IMR-90 (cell line): ENCODE results near the gene ARMC6. TPM values are rescaled to one million over a fixed set of nuclear protein-coding genes. Genes with fewer than 3 reads are reported as not detected.

Experiments
- ATAC-seq: fragments of 200-7000 bp; cut with Tn5 transposase; 2 replicates; pipeline ENCODE4 v1.9.1; 2020; ENCODE audit warnings: low read depth, mild to moderate bottlenecking, moderate library complexity
- BruUV-seq: library from RNA; stranded (reverse); fragments of 400-500 nt; replicated peaks from 2 replicates; lab custom pipeline; 2021; lab: Mats Ljungman, UMichigan
- CTCF ChIA-PET: fragments of 300-600 bp; formaldehyde crosslinking; extraction: SDS; loops from one replicate; lab custom pipeline; 2021; ENCODE audit warnings: antibody characterized with exemption; lab: Yijun Ruan, JAX
- POLR2A ChIA-PET: fragments of 300-600 bp; sonication (Branson Sonifier 250); formaldehyde crosslinking; loops from one replicate; lab custom pipeline; 2022; ENCODE audit warnings: antibody characterized with exemption; ENCODE audit not compliant: unreplicated experiment; lab: Charles Lee
- DNase-seq: peaks from one replicate; pipeline ENCODE4 v3.0.0; 2013
- H2AFZ ChIP-seq: replicated peaks from 2 replicates; pipeline ENCODE3; 2013; ENCODE audit warnings: low read length, mild to moderate bottlenecking; ENCODE audit not compliant: poor library complexity
- H2AK5ac ChIP-seq: 2 replicates; pipeline ENCODE4 v1.6.1; 2013; ENCODE audit warnings: low read depth, low read length, inconsistent platforms
- H2AK9ac ChIP-seq: replicated peaks from 2 replicates; pipeline ENCODE3; 2013; ENCODE audit warnings: mild to moderate bottlenecking, low read depth, low read length, moderate library complexity; ENCODE audit not compliant: poor library complexity
- H2BK120ac ChIP-seq: 2 replicates; pipeline ENCODE4 v1.6.1; 2013; ENCODE audit warnings: low read depth, low read length, inconsistent platforms
- H2BK15ac ChIP-seq: 3 replicates; pipeline ENCODE4 v1.6.1; 2013; ENCODE audit warnings: low read depth, low read length, inconsistent platforms
- H2BK20ac ChIP-seq: 2 replicates; pipeline ENCODE4 v1.6.1; 2013; ENCODE audit warnings: low read depth, mild to moderate bottlenecking, inconsistent platforms, low read length, moderate library complexity
- H2BK5ac ChIP-seq: 2 replicates; pipeline ENCODE4 v1.6.1; 2013; ENCODE audit warnings: mild to moderate bottlenecking, low read depth, low read length, inconsistent platforms; ENCODE audit not compliant: poor library complexity, severe bottlenecking
- H3K14ac ChIP-seq: replicated peaks from 2 replicates; pipeline ENCODE4 v1.6.1; 2013; ENCODE audit warnings: low read depth, low read length, inconsistent platforms
- H3K18ac ChIP-seq: 2 replicates; pipeline ENCODE4 v1.6.1; 2013; ENCODE audit warnings: low read depth, low read length, control low read depth
- H3K23ac ChIP-seq: 2 replicates; pipeline ENCODE4 v1.6.1; 2013; ENCODE audit warnings: low read depth, low read length, inconsistent platforms
- H3K27ac ChIP-seq: 2 replicates; pipeline ENCODE4 v1.5.1; 2013; ENCODE audit warnings: mild to moderate bottlenecking, control low read depth, low read length; ENCODE audit not compliant: insufficient read depth
- H3K27me3 ChIP-seq: 2 replicates; pipeline ENCODE4 v1.6.1; 2013; ENCODE audit warnings: low read length; ENCODE audit not compliant: control insufficient read depth, insufficient read depth
- H3K36me3 ChIP-seq: 2 replicates; pipeline ENCODE4 v1.6.1; 2013; ENCODE audit warnings: low read length, mixed read lengths; ENCODE audit not compliant: control insufficient read depth, insufficient read depth
- H3K4ac ChIP-seq: 2 replicates; pipeline ENCODE4 v1.6.1; 2013; ENCODE audit warnings: low read depth, low read length, inconsistent platforms
- H3K4me1 ChIP-seq: 2 replicates; pipeline ENCODE4 v1.6.1; 2013; ENCODE audit warnings: low read length, mixed read lengths; ENCODE audit not compliant: control insufficient read depth, insufficient read depth
- H3K4me2 ChIP-seq: 2 replicates; pipeline ENCODE4 v1.6.1; 2013; ENCODE audit warnings: low read depth, mild to moderate bottlenecking, control low read depth, low read length, moderate library complexity
- H3K4me3 ChIP-seq: 2 replicates; pipeline ENCODE4 v1.5.1; 2013; ENCODE audit warnings: low read depth, mild to moderate bottlenecking, control low read depth, low read length, moderate library complexity; ENCODE audit not compliant: insufficient read depth
- H3K56ac ChIP-seq: 2 replicates; pipeline ENCODE4 v1.6.1; 2013; ENCODE audit warnings: low read length, inconsistent platforms; ENCODE audit not compliant: insufficient read depth; ENCODE audit errors: extremely low read depth
- H3K79me1 ChIP-seq, 2 experiments: 2 replicates each; pipeline ENCODE4 v1.6.1; 2013; ENCODE audit warnings: low read length in 2 of 2, inconsistent platforms in 1 of 2, low read depth in 1 of 2
- H3K9ac ChIP-seq: 2 replicates; pipeline ENCODE4 v1.6.1; 2013; ENCODE audit warnings: low read depth, low read length, control low read depth
- H3K9me1 ChIP-seq: 2 replicates; pipeline ENCODE4 v1.6.1; 2013; ENCODE audit warnings: low read length, inconsistent platforms; ENCODE audit not compliant: insufficient read depth
- H3K9me3 ChIP-seq: 2 replicates; pipeline ENCODE4 v1.6.1; 2013; ENCODE audit warnings: low read length; ENCODE audit not compliant: control insufficient read depth, insufficient read depth
- H4K20me1 ChIP-seq: 2 replicates; pipeline ENCODE4 v1.6.1; 2013; ENCODE audit warnings: low read length, inconsistent platforms; ENCODE audit not compliant: insufficient read depth
- H4K5ac ChIP-seq: 2 replicates; pipeline ENCODE4 v1.6.1; 2013; ENCODE audit warnings: mild to moderate bottlenecking, low read depth, low read length, control low read depth
- H4K8ac ChIP-seq, 2 experiments: 2 replicates each; pipeline ENCODE4 v1.6.1; 2013; ENCODE audit warnings: low read depth in 2 of 2, low read length in 2 of 2, control low read depth in 1 of 2, inconsistent platforms in 1 of 2
- H4K91ac ChIP-seq: 2 replicates; pipeline ENCODE4 v1.6.1; 2013; ENCODE audit warnings: low read depth, low read length, inconsistent platforms; ENCODE audit not compliant: insufficient read depth
- CEBPB ChIP-seq: IDR thresholded peaks from 2 replicates; pipeline ENCODE4 v1.6.1; 2012; ENCODE audit warnings: low read depth, low read length, improper control_type of control experiment
- CHD1 ChIP-seq: IDR thresholded peaks from 2 replicates; pipeline ENCODE4 v1.6.1; 2012; ENCODE audit warnings: low read depth, low read length, improper control_type of control experiment
- FOS ChIP-seq: fragments of 150-350 bp; IDR thresholded peaks from 2 replicates; pipeline ENCODE4 v1.6.1; 2016; ENCODE audit warnings: low read depth, low read length
- MAFK ChIP-seq: IDR thresholded peaks from 2 replicates; pipeline ENCODE4 v1.6.1; 2012; ENCODE audit warnings: low read depth, low read length, improper control_type of control experiment
- MAZ ChIP-seq: IDR thresholded peaks from 2 replicates; pipeline ENCODE4 v1.6.1; 2012; ENCODE audit warnings: low read depth, mild to moderate bottlenecking, low read length, improper control_type of control experiment, moderate library complexity, borderline replicate concordance
- POLR2A ChIP-seq: IDR thresholded peaks from 2 replicates; pipeline ENCODE4 v1.6.1; 2012; ENCODE audit warnings: mild to moderate bottlenecking, low read depth, low read length
- RAD21 ChIP-seq: IDR thresholded peaks from 2 replicates; pipeline ENCODE4 v1.6.1; 2012; ENCODE audit warnings: low read length, improper control_type of control experiment
- WGBS, 2 experiments: methylation state at CpG; one replicate each; pipeline versions ENCODE4 v1.1.5 to v1.1.7; 2013; ENCODE audit warnings: missing lambda C conversion rate in 2 of 2; ENCODE audit not compliant: insufficient read length in 1 of 2; ENCODE audit errors: extremely low coverage in 2 of 2; 5-methylcytosine and 5-hydroxymethylcytosine counted together
- dilution Hi-C: fragments of 300-500 bp; cut with HindIII; formaldehyde crosslinking; loops from one replicate; pipeline ENCODE4 v1.14.3; 2018; ENCODE audit warnings: low sequenced_read_pairs; ENCODE audit not compliant: unreplicated experiment
- in situ Hi-C: fragments of 300-500 bp; cut with MboI; formaldehyde crosslinking; loops from 3 replicates; pipeline ENCODE4 v1.14.3; 2019; ENCODE audit warnings: low sequenced_read_pairs, inconsistent platforms, mixed read lengths
- intact Hi-C: fragments of 100-400 bp; cut with micrococcal nuclease; formaldehyde crosslinking; loops from 2 replicates; pipeline ENCODE4 v1.10.0; 2022
- polyA plus RNA-seq, 3 experiments: library from polyadenylated mRNA; depleted of rRNA; stranded (reverse); fragments of >200 nt; gene quantifications; 2 replicates each; pipeline ENCODE4 v1.2.3, GENCODE V29; 2012; ENCODE audit warnings: low replicate concordance in 1 of 3
- total RNA-seq: library from RNA; depleted of rRNA; stranded (reverse); fragments of >200 nt; gene quantifications from 2 replicates; pipeline ENCODE4 v1.2.3, GENCODE V29; 2012

The ARMC6 gene
- total and polyA plus RNA-seq, 2 of the 4 experiments (the other 2 are of a cell fraction), result 41.5 to 52.7 TPM

GRCh38 chr19:18998276-18998675 is 35.1 kb upstream of the ARMC6 start:
- H4K91ac ChIP-seq, result no peak overlapping the region
- dilution Hi-C loops, result no loop called here

More at GRCh38 chr19:18998276-18998675, 35.1 kb upstream of the ARMC6 start:
- Histone ChIP-seq H3K27me3 (no peaks in the 10 kb centered on the region), H3K36me3 (peaks cover 49% of the 10 kb centered on the region), H2BK15ac (no peak overlapping the region), H3K23ac (no peak overlapping the region), H3K4me2 (no peak overlapping the region), H2BK20ac (no peak overlapping the region), H3K4ac (no peak overlapping the region), H4K20me1 (peaks cover 29% of the 10 kb centered on the region), H3K9me1 (no peaks in the 10 kb centered on the region), H2AK9ac (no peak overlapping the region), H3K9me3 (no peaks in the 10 kb centered on the region), H2BK120ac (no peak overlapping the region), H4K5ac (no peak overlapping the region), H3K9ac (no peak overlapping the region), H3K18ac (no peak overlapping the region), H3K27ac (no peak overlapping the region), H4K8ac (no peak overlapping the region), H3K79me1 (peaks cover 8 to 50% of the 10 kb centered on the region in 2 experiments), H3K4me3 (no peak overlapping the region), H3K56ac (no peak overlapping the region), H3K4me1 (peaks cover 7% of the 10 kb centered on the region), H2AK5ac (no peak overlapping the region), H3K14ac (no peak overlapping the region), H2BK5ac (no peak overlapping the region), H2AFZ (no peak overlapping the region)
- no TSS peak for BruUV-seq
- intact Hi-C loops (no loop called here), in situ Hi-C loops (no loop called here)
- DNase-seq (no peak), ATAC-seq (no peak)
- WGBS, 2 experiments, result 100% methylated on average over 3 of the region's 8 CpGs; no CpG with 5 or more reads in 1 of the 2 experiments
- ChIA-PET CTCF (interaction anchor here (0.6 kb wide), 1 partner anchor 69 kb away, joined by 6 read pairs; no protein-coding TSS in a partner anchor), POLR2A (no interaction called here)
- TF ChIP-seq FOS (no peak), RAD21 (no peak), CHD1 (no peak), POLR2A (no peak), CEBPB (no peak), MAFK (no peak), MAZ (no peak)
